ENCODE measurements around the gene ZNF827.

DNA sequence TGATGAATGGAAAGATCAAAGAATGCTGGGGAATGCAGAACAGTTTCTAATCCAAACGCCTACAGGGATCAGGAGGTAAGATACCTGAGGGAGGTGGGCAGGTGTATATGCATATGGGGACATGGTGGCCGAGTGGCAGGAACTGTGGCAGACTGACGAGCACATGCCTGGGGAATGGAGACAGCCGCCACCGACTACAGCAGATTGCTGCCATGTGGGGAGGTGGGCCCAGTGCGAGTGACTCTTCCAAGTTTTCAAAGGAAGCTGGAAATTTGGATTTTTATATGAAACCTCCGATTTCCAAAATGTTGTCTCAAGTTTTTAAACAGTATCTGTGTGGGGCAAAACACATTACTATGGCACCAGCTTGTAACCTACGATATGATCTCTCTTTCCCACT lies 9.9 kb downstream of the ZNF827 start:
- TF ChIP-seq ZNF274 (IDR thresholded peaks at IDR 0.05; ENCODE audit: low read depth, low read length) (no peak), YY1 (IDR thresholded peaks at IDR 0.05; ENCODE audit: insufficient read depth, insufficient read length) (no peak), SUZ12 (IDR thresholded peaks at IDR 0.05; ENCODE audit: extremely low read depth, insufficient read depth, insufficient read length) (no peak)

Data from NT2/D1 (cell line).